HG03064 (cell line): ENCODE results near the gene TRIO.

Experiments used
- ATAC-seq: cut with Tn5 transposase; IDR thresholded peaks from one replicate; pipeline ENCODE4 v1.9.1; 2021; ENCODE audit warnings: low read depth; ENCODE audit not compliant: unreplicated experiment

The TRIO gene

DNA sequence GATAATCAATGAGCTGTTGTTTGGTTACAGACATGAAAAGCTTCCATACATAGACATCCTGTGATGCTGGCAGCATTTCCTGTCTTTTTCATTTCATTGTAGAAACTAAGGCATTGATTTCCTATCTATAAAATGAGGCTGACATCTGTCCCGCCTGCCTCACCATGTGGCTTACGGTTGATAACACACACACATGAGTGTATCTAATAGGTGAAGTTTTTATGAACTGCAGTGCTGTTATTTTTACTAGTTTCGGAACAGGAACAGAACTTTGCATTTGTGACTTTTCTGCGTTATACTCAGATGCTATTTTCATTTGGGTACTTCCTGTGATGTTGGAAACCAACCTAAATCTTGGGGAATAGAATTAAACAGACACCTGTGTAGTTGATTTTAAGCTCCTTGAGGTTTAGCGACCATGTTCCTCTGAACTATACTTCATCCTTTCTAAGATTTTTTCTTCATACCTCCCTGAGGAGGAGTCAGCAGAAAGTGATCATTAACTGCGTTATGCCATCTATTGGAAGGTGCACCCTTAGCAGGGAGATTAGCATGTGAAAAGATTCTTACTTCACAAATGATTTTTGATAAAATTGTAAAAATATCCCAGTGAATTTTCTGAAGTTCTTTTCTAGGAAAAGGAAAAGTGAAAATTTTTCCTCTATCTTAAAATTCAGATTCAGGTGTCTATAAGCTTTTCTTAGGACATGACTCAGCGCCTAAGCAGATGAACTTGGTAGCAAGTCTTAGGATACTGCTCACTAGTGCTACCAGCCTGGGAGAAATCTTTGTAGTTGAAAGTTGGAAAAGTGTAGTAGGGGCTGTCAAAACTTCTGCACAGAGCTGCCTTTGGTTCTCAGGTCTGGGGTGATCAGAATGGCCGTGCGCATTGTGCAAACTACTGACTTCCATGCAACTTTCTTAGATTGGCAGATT is 134.5 kb downstream of the TRIO start:
- no peak for ATAC-seq

DNA sequence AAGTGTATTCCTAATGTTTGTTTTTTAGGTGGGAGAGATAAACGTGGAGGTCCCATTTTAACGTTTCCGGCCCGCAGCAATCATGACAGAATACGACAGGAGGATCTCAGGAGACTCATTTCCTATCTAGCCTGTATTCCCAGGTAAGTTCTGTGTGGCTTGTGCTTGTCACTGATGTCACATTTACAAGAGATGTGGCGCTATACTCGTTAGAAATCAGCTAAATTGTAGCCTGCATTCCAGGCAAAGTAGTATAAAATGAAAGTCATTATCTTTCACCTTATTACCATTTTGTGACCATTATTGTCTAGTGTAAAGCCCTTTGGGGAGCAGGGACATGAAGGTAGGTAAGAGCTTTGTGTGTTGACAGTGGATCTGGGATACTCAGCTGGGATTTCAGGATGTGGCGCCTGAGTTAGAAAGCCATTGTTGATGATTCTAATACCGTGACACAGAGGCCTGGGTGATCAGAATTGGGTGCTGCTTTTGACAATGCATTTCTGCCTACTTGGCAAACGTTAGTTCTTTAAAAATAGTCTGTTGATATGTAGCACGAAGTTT is 137.2 kb downstream of the TRIO start:
- ATAC-seq: no peak

DNA sequence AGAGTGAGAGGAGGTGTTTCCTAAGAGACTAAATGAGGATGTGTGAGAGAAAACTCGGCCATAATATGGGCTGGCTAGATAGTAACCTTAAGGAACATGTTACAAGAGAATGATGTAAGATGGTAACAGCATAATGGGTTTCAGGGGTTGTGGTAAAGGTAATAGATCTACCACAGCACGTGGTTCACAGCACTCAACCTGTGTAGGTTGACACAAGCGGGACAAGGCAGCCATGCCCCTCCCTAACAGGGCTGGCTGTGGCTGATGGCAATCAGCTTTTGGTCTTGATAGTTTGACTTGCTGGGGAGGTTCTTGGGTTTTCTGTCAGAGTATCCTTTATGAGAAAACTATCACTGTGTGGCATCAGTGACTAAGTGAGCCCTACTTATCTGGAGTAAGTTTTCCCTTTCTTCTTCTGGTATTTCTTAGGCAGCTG is 138.6 kb downstream of the TRIO start:
- no peak for ATAC-seq

DNA sequence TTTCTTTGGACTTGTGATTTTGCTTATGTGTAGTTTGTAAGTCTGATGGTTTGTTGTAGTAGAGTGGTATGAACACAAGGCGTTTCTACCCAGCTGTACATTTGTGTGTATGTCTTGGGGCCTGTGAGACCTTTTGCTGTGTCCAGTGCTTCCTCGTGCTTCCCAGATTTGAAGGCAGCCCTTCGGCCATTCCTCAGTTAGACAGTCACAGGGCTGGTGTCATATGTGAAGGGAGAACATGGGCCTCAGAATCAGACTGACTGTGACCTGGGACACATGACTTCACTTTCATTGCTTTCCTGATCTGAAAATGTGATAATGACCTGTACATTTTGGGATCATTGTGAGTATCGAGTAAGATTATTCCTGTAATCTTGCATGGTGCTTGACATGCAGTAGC is 140.0 kb downstream of the TRIO start:
- ATAC-seq: no peak

DNA sequence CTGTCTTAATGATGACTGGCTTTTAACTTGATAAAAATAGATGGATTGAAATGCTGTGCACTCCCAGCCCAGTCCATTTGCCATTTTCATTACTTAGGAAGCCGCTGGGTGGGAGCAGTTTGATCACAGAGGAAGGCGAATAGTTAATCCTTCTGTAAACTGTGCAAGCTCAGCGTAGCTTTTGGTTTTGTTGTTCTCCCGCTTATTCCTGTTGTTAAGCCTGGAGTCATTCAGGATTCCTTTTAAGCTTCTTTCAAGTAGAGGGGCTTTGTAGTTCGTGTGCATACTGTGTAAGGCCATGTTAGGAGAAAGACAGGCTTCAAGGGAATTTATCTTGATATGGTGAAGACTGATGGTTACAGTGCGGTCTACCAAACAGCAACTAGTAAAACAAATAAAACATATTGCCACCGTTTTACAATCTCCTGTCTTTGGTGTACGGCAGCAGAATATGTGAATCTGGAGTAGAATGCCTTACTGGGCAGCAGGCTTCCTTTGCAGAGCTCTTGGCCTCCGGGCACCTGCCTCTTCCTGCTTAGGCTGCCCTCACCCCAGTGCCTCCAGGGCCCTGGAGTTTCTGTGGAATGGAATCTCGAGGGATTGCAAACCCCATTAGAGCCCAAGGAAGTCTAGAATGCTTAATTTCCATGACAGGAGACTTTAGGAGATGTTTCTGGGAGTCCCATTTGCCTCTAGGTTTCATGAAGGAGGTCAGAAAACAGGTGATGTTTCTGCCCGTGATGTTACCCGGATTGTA is 141.4 kb downstream of the TRIO start:
- ATAC-seq: no peak

DNA sequence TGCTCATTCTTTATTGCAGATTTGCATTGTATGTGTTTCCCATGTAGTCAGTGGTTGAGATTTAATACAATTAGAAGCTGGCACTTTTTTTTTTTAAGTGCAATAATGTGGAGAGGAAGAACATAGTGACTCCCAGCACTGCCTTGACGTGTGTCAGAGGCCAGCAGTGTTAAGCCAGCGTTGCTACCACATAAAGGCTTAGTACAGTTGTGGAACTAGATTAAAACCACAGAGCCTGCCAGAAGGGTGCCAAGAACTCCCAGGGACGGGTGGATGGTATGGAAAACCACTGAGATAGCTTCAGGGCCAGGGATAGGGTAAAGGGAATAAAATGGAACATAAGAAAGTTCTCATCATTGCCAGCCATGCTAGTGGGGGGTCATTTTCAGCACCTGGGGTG is 142.9 kb downstream of the TRIO start:
- ATAC-seq: no peak

DNA sequence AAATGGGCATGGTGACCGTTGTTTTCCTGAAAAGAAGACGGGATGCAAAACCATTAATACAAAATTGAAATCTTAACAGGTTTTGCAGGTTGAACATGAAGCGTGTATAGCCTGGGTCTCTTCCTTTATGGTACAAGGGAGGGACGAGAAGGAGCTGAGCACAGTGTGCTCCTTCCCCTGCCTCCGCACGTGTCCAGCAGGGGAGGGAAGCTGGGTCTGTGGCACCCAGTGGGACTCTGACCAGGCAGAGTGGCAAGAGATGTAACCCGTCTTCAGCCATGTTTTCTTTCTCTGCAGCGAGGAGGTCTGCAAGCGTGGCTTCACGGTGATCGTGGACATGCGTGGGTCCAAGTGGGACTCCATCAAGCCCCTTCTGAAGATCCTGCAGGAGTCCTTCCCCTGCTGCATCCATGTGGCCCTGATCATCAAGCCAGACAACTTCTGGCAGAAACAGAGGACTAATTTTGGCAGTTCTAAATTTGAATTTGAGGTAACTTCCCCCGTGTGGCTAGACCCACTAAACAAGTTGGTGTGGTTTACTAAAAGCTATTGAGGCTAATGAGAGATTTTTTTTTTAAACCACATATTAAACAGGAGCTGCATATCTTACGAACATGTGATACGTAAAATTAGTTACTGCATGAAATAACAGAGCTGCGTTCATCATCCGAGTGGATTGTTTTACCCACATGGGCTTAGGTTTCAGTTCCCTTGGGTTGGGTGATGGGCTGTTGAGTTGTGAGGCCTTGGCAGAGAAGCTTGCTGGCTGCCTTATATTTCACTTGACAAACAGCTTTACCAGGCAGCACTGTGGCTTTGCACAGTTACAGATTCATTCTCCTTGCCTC is 143.7 kb downstream of the TRIO start:
- peak; percentile 72 for ATAC-seq

DNA sequence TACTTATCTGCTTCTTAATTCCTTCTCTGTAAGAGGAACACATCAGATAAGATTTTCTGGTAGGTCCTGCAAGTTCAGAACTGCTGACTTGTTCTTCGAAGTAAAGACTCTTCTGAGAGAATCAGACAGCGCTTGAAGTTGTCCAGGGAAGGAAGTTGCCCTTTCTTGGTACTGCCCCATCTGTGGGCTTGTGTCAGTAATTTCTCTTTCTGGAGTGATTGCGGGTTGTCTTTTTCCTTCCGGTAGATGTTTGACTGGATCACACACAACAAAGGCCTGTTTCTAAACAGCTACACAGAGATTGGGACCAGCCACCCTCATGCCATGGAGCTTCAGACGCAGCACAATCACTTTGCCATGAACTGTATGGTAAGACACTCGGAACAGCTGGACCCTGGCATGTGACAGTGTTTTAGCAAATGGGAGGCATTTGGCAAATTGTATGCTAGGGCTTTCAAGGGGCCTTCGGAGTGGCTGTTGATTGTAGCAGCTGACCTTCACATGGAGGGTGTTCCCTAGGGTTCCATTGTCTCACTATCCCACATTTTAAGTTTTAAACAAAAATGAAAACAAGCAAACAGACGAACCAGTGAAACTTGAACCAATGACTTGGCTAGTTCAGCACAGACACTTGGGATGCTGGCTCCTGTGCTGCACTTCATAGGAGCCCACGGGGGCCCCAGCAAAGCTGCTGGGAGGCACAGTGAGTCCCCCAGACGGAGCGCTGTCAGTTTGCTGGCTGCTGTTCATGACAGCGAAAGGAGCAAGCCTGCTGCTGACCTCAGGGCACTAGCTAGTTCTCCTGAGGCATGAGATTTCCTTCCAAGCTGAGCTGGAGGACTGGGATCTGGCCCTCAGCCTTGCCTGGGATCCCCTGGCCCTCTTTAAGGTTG is 149.9 kb downstream of the TRIO start:
- ATAC-seq: no peak

DNA sequence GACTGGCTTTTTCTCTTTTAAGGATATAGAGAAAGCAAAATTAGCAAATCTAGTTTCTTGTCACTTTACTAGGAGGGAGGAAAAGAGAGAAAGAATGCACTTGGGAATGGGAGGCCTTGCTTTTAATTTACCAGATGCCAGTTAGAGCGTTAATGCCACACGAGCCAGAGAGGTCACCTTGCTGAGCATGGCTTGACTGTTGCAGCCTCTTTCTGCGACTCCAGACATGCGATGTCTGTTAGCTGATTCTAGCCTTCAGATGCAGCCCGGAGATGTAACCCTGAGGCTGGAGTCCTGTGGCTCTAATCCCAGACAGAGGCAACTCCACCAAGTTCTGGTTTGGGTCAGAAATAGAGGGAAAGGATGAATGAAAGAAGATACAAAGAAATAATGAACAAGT is 152.5 kb downstream of the TRIO start:
- ATAC-seq: no peak

DNA sequence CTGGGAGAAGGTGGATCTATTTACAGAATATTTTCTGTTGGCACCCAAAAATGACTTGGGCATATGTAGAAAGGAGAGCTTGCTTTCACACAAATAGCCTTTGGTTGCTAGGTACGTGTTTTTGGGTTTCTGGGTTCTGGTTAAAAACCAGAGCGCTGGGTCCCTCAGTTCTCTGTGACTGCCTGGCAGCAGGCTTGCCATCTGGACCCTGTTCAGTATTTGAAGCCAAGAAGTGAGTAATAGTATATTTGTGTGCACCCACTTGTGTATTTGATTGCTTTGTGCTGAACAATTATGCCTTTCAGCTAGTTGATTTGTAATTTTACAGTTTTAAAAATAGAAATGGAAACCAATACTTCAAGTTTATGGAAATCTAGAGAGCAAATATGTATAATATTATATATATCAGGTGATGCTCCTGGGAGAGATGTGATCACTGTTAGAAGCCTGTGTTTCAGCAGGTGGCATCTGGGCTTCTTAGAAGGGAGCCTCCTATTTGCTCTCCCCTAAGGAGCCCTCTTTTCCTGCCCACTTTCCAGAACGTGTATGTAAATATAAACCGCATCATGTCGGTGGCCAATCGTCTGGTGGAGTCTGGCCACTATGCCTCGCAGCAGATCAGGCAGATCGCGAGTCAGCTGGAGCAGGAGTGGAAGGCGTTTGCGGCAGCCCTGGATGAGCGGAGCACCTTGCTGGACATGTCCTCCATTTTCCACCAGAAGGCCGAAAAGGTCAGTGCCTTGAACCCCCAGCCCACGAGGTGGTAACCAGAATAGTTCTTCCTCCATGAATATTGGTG is 153.6 kb downstream of the TRIO start:
- ATAC-seq: no peak

DNA sequence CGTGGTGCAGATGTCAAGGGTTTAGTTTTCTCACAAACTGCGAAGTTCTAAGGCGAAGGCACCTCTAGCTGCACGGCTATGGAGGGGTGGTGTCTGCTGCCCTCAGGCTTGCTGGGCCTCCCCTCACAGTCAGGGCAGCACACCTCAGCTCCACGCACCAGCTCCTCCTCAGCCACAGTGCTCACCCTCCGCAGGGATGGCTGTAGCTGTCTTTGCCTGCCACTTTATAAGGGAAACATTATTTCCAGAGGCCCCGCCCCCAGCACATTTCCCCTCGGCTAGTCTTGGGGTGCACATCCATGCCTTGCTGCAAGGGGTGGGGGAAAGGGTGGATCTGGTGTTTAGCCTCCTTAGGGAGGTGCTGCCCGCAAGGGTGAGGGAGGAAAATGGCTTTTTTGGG is 154.6 kb downstream of the TRIO start:
- ATAC-seq: no peak

DNA sequence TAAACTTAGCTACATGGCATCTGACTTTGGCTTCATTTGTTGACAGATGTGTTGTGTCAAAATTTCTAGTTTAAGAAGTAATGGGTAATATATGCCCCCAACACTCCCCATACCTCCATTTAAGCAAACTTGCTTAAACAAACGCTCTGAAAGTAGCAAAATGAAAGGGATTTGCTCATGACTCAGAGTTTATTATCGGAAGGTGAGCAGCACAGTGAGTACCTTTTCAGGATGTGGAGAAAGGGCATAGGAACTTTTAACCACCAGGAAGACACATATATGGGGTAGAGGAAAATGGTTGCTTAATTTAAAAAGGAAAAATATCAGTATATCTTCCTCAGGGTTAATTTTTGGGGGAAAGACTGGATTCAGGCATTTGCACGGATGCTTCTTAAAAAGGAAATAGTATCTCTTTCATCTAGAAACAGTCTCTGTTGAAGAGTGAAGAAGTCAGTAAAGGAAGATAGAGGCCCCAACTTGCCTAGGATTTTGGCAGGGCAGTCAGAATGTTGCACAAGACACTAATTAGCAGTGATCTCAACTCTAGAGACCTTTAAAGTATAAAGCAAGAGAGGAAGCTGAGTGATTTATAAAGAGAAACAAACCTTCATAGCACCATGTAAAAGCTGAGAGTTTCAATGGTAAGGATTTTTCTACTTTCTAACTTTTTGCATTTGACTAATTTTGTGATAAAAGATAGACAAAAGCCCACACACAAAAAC is 155.1 kb downstream of the TRIO start:
- ATAC-seq: no peak

DNA sequence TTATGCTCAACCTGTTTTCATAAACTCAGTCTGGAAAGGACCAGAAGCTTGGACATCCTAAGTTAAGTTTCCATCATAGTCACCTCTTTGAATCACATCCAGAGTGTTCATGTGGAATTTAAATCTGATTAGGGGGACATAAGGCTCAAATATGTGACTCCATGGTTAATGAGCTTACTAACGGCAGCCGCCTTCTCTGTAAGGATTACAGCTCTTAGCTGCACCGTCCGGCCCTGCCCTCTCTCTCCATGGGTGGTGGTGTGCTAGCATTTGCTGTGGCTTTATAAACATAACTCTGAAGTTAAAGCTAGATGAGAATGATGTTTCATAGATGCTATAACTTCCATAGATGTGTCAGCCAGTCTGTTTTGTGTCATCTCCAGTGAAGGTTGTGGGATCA is 156.5 kb downstream of the TRIO start:
- no peak for ATAC-seq

DNA sequence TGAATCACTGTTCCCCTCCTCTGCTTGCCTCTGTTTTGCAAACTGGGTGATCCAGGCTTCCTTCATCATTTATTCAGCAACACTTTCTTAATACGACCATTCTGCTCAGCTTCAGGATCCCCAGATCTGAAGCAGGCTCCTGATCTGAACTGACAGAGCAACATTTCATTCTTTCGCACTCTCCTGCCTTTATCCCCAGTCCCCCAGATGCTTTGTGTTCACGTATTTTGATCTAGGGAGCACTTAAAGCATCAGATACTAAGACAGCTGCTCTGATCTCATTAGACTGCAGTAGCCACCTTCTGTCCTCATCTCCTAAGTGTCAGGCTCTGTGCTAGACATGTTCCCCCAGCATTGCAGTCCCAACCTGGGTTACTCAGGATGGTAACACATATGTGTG is 158.0 kb downstream of the TRIO start:
- no peak for ATAC-seq

DNA sequence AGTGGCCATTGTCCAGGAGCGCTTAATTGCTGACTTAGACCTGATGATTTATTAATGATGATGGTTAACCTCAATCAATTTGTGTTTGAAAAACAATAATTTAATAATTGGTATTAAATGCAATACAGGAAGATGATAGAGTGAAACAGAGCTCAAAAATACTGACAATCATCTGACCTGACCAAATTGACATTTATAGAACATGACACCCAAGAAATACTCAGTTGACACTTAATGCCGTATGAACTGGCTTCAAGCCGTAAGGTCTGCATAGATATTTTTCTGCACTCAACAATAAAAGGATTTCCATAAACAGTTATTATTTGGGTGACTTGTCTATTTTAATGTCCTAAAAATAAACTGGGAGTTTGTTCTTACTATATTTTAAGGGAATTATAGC is 159.2 kb downstream of the TRIO start:
- ATAC-seq: no peak

DNA sequence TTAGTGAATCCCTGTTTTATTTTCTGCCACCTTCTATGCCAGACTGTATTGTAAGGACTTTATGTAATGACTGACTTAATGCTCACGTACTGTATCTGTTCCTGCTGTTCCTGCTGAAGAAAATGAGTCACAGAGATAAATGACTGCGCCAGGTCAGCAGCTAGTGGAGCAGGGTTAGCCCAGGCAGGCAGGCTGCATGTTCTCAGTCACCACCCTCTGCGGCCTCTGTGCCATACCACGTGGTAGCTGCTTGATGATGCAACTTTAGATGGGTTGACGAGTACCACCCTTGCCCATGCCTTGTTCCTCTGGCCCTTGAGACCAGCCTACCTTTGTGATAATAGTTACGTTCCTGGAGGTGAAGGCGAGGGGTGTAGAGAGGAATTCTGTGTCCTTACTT is 161.9 kb downstream of the TRIO start:
- no peak for ATAC-seq

DNA sequence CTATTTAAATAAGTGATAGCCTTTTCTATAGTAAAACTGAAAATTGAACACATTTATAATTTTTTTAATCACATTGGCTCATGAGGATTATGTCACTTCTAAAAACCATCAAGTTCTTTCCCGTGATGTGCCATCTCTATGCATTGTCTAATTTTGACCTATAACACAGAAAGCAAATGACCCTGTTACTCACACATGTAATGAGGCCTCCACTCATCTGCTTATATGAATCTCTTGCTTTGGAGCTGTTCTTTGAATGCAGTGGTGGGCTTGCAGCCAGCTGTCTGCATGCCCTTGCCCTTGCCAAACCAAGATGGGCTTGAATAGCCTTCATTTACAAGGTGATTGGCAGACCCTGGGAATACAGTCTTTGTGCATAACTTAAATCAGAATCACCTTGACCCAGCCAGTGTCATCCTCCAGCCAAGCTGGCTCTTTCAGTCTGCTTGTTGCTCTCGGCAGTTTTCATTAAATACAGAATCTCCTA is 163.2 kb downstream of the TRIO start:
- no peak for ATAC-seq
